C4-2B (cell line): ENCODE measurements around the gene TRIM8.

Experiments used
- H3K27ac ChIP-seq: fragments of 450-650 bp; 2 replicates; pipeline ENCODE4 v1.5.1; 2017
- ZFX ChIP-seq: fragments of 450-650 bp; IDR thresholded peaks from 2 replicates; pipeline ENCODE4 v1.6.1; 2017
- TF ChIP-seq, protein P1 (sequence below): fragments of 450-650 bp; conservative IDR thresholded peaks from 2 replicates; pipeline ENCODE4 v1.5.1; 2017; ENCODE audit warnings: mild to moderate bottlenecking

The TRIM8 gene

DNA sequence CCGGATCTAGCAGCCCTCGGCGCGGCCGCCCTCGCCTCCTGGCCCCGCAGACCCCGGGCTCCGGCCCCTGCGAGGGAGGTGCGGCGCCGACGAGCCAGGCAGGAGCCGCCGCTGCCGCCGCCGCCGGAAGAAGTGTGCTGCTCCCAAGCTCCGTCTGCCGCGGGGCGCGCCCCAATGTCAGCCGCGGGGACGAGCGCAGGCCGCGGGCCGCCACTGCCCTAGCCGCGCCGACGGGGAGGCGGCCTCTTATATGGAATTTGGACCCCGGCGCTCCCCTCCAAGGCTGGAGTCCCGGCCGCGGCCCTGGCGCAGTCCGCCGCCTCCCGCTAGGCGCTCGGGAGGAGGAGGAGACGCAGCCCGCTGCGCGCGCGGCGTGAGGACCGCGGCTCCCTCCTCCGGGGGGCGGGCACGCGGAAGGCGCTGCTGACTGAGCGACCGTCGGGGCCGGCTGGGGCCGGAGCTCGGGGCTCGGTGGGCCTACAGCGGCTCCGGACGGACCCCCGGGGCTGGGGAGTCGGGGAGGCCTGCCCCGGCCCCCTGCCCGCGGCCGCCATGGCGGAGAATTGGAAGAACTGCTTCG lies at the start of gene TRIM8:
TRIM8 (plus strand) TSS at position 414 of the 580 bp plus-strand sequence; CDS start at position 553, 139 bp downstream.
- H3K27ac ChIP-seq: peak within 1 kb of the TSS; percentile 97
- TF ChIP-seq, protein P1, sequence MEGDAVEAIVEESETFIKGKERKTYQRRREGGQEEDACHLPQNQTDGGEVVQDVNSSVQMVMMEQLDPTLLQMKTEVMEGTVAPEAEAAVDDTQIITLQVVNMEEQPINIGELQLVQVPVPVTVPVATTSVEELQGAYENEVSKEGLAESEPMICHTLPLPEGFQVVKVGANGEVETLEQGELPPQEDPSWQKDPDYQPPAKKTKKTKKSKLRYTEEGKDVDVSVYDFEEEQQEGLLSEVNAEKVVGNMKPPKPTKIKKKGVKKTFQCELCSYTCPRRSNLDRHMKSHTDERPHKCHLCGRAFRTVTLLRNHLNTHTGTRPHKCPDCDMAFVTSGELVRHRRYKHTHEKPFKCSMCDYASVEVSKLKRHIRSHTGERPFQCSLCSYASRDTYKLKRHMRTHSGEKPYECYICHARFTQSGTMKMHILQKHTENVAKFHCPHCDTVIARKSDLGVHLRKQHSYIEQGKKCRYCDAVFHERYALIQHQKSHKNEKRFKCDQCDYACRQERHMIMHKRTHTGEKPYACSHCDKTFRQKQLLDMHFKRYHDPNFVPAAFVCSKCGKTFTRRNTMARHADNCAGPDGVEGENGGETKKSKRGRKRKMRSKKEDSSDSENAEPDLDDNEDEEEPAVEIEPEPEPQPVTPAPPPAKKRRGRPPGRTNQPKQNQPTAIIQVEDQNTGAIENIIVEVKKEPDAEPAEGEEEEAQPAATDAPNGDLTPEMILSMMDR: no peak
- no peak; the same call in 1 of the 2 replicates for TF ChIP-seq ZFX

DNA sequence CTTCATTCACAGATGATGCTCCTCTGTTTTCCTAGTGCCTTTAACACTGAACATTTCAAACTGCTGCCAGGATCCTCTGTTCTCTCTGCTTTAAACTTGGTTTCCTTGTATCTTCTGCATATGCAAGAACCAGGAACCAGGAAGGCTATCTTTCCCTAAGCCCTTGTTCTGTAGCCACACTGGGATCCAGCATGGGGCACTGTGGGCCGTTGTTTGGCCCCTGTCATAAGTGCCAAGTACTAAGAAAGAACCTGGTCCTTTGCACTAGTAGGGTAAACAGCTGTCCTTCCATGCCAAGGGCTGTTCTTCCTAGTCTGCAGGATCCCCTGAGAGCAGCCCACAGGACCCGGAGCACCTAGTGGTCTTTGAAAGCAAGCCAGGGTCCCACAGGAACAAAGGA lies 49.0 kb upstream of the TRIM8 start:
- no peak for TF ChIP-seq ZFX
- H3K27ac ChIP-seq: no peak overlapping the region

DNA sequence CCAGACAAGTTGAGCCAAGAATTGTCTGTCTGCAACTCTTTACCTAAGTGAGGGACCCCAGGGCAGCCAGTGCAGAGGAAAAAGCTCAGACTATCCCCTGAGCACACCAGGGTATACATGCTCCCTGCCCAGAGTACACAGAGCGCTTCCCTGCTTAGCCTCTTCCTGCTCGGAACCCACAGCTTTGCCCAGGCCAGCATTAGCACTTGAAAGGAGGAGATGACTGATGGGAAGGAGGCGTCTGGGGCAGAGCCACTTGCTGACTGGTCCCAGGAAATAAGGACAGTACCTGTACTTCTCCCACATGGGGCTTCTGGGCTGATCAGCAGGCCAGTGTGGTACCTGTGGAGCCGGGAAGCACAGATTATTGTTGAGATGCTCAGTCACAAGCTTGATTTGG lies 48.4 kb upstream of the TRIM8 start:
- no peak overlapping the region for H3K27ac ChIP-seq
- no peak for TF ChIP-seq ZFX
- TF ChIP-seq, protein P1: no peak

DNA sequence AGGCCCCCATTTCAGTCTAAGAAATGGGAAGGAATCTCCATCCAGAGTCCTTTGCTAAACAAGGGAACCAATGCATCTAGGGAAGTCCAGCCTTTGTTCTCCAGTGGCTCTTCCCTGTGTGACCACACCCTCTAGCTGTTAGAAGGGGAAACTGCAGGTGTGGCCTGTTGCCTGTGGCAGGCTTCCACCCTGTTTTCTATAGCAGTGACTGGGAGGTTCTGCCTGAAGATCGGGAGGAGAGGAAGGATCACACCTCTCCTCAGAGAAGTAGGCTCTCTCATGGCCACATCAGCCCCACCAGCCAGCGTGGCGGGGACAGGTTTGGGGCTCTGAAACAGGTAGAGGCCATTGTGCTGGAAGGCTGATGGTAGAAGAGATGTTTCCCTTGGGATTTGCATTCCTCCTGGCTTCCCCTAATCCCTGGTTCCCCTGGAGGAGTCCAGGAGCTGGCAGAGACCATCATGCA lies 47.7 kb upstream of the TRIM8 start:
- TF ChIP-seq ZFX: no peak
- TF ChIP-seq, protein P1: peak; percentile 92

GRCh38 chr10:102597131-102597991 lies 46.9 kb upstream of the TRIM8 start:
- H3K27ac ChIP-seq: no peak overlapping the region
- TF ChIP-seq, protein P1: no peak
- TF ChIP-seq ZFX: no peak

More for the DNA sequence above, 47.7 kb upstream of the TRIM8 start:
- H3K27ac ChIP-seq: no peak overlapping the region

- TF ChIP-seq, protein P1: no peak
These were observed 46.0 kb upstream of the TRIM8 start for GRCh38 chr10:102598243-102598642.

DNA sequence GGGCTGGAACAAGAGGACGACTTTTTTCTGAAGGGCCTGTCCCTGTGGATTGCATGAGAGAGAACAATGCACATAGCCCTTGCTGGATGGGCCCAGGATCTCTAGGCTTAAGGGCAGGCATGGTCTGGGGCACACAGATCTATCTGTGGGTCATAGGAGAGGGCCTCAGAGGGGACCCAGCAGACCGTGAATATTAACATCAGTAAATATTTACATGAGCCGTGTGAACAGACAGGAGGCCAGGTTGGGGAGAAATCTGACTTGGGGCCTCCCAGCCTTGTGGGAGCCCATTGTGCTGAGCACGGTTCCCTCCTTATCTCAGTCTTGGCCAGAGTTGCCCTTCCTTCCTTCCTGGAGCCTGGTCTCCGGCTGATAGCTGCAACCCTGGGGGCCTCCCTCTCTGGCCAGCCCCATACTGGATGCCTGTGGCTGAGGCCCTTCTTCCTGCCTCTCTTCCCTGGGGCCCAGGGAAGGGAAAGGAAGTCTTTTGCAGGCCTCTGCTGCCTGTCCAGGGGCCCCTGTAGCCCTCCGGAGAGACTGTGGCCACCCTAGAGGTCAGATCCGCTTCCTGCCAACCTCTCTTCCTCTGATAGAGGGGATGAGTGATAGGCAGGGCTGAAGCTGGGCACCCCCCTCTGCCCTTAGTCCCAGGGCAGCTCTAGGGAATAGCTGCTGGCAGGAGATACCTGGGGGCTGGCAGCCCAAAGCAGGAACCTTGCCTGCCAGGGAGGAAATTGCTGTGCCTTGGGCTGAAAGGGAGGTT lies 44.5 kb upstream of the TRIM8 start:
- no peak for TF ChIP-seq ZFX
- TF ChIP-seq, protein P1: no peak
- no peak overlapping the region for H3K27ac ChIP-seq

More at GRCh38 chr10:102598243-102598642, 46.0 kb upstream of the TRIM8 start:
- no peak overlapping the region for H3K27ac ChIP-seq
